GM18868 (cell line): Measurements from ENCODE around the gene MBD5.

Source experiments
- ATAC-seq: cut with Tn5 transposase; IDR thresholded peaks from one replicate; pipeline ENCODE4 v1.9.1; 2021; ENCODE audit warnings: mild to moderate bottlenecking, moderate library complexity; ENCODE audit not compliant: unreplicated experiment

Gene MBD5

GRCh38 chr2:148298196-148298595 lies 277.3 kb downstream of the MBD5 start:
- ATAC-seq: no peak

DNA sequence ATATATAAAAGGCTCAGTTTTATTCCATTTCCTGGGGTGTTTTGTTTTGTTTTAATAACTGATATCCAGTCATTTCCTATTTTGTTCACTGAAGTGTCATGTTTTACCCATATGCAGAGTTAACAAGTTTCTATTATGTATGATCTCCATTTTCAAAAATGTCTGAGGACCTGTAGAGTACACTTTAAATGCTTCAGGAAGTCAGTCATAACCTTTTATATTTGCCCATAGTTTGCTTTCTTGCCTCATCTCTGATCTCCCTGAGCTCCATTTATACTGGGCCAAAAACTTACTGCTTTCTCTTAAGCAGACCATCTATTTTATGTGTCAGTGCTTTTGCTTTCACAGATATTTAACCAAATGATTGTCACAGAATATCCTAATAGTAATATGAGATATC lies 278.7 kb downstream of the MBD5 start:
- no peak for ATAC-seq

DNA sequence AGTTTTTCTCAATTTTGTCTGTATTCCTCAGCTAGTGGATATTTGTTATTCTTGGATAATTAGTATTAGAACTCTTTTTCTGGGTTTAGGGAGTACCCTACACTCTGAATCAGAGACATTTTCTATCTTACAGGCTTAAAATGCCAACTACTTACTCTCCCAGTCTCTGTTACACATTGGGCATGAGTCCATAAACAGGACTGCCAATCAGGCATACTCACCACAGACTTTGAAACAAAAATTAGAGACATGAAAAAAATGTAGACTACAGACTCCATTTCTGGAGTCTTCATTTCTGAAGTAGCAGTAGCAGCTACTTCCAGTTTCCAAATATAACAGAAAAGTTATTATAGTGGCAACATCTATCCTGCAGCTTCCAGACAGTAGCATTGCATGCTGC lies 279.7 kb downstream of the MBD5 start:
- ATAC-seq: no peak

DNA sequence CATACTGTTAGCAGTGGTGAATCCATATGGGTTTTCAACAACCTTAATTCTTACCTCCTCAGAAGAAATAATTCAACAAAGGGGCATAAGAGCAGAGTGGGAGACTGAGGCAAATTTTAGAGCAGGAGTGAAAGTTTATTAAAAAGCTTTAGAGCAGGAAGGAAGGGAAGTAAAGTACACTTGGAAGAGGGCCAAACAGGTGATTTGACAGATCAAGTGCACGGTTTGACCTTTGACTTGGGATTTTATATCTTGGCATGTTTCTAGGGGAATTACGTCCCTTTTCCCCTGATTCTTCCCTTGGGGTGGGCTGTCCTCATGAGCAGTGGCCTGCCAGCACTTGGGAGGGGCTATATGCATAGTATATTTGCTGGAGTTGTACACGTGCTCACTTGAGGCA lies 280.5 kb downstream of the MBD5 start:
- no peak for ATAC-seq

DNA sequence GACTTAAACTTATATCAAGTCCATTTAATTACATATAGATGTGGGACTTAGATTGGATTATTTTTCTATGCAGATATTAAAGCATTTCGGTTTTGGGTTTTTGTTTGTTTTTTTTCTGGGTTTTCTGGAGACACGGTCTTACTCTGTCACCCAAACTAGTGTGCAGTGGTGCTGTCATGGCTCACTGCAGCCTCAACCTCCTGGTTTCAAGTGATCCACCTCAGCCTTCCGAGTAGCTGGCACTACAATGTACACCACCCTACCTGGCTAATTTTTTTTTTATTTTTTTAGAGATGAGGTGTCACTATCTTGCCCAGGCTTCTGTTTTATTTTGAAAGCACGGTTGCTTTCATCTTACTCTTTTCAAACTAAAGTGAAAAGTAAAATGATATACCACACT lies 281.6 kb downstream of the MBD5 start:
- no peak for ATAC-seq

- no peak for ATAC-seq
Observed at GRCh38 chr2:148303161-148303560, 282.3 kb downstream of the MBD5 start.

GRCh38 chr2:148305476-148305875 lies 284.6 kb downstream of the MBD5 start:
- ATAC-seq: no peak

- ATAC-seq: no peak
Observed at GRCh38 chr2:148306027-148306426, 285.1 kb downstream of the MBD5 start.

DNA sequence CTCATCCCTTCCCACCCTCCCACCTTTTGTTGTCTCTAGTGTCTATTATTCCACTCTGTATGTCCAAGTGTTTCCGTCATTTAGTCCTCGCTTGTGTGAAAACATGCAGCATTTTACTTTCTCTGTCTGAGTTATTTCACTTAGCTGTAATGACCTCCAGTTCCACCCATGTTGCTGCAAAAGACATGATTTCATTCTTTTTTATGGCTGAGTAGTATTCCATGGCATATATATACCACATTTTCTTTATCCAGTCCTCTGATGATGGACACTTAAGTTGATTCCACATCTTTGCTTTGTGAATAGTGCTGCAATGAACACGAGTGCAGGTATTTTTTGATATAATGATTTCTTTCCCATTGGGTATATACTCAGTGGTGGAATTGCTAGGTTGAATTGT lies 296.7 kb downstream of the MBD5 start:
- no peak for ATAC-seq

DNA sequence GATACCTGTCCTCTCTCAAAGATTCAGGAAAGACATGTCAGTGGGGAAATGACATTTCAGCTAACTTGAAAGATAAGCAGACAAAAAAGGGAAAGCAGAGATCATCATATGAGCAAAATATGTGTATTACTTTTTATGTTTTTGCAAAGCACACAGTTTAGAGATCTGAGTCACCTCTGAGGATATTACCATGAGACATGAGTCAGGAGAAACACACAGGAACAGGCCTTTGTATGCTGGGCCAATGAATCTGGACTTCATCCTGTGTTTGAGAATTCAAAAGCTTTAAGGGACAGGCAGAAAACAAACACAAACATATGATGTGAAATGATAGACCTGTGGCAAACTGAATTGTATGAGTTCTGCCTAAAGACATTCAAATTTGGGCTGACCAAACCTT lies 317.6 kb downstream of the MBD5 start:
- ATAC-seq: no peak

DNA sequence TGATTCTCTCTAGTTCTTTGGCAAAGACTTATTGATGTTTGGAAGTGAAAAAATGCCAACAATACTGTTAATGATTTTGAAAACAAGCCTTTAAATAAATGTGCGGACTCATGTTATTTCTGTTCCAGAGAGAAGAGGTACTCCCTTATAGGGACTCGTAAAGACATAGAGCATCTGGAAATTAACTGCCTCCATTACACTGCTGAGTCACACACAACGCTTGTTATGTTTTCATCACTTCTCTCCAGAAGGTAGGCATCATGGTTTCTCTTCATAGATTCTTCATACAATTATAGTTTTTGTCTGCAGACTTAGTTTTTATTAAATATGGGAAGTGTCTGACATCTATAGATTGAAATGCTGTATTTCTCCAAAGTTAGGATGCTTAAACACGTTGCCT lies 321.2 kb downstream of the MBD5 start:
- no peak for ATAC-seq

GRCh38 chr2:148350199-148350598 lies 329.3 kb downstream of the MBD5 start:
- no peak for ATAC-seq

GRCh38 chr2:148351437-148352143 lies 330.7 kb downstream of the MBD5 start:
- no peak for ATAC-seq

- no peak for ATAC-seq
Observed at GRCh38 chr2:148358375-148358774, 337.5 kb downstream of the MBD5 start.

DNA sequence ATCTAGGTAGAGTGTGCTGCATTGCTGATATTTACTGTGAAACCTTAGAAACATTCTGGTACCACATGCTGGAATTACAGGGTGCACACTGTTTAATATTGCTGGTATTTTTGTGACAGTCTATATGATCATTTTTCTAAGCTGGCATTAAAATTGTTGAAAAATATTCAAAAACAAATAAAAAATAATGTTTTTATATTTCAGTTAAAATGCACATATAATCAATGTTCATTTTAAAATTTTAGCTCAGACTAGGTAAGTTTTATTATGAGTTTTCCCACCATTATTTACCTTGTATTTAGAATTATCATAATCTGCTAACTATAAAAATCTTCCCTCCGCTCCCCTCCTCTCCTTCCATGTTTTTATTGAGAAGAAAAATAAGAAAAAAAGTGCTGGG lies 339.8 kb downstream of the MBD5 start:
- no peak for ATAC-seq

DNA sequence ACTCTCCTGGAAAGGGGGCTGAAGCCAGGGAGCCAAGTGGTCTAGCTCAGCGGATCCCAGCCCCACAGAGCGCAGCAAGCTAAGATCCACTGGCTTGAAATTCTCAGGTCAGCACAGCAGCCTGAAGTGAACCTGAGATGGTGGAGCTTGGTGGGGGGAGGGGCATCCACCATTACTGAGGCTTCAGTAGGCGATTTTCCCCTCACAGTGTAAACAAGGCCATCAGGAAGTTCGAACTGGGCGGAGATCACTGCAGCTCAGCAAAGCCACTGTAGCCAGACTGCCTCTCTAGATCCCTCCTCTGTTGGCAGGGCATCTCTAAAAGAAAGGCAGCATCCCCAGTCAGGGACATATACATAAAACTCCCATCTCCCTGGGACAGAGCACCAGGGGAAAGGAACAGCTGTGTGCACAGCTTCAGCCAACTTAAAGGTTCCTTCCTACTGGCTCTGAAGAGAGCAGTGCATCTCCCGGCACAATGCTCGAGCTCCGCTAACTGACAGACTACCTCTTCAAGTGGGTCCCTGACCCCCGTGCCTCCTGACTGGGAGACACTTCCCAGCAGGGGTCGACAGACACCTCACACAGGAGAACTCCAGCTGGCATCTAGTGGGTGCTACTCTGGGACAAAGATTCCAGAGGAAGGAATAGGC lies 341.4 kb downstream of the MBD5 start:
- no peak for ATAC-seq

DNA sequence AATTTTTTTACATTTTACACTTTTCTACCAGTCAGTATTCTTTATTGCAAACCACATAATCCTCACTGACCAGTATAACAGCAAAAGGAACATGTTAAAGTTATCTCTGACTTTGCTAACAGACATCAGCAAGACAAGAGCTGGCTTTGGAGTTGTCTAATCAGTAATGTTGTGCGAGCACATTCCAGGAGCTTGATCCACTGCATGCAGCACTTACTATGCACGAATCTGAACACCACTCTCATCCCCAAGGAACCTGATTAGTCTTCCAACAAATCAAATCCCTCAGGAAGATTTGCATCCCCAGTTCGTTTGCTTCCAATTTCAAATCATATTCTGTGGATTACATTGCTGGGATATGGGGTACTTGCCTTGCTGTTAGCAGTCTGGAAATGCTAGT lies 354.3 kb downstream of the MBD5 start:
- ATAC-seq: no peak

GRCh38 chr2:148391324-148391723 lies 370.4 kb downstream of the MBD5 start:
- ATAC-seq: no peak

DNA sequence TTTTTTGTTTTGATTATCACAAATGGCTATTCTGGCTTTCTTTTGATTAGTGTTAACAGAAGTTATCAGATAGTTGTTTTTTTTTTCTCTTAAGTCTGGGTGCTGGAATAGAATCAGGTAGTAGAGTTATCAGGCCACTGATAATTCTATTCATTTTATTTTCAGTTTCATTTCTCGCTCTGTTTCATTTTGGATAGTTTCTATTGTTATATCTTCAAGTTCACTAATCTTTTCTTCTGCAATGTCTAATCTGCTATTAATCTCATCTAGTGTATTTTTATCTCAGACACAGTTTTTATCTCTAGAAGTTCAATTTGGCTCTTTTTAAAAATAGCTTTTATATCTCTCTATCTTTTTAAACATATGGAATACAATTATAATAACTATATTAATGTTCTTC lies 381.9 kb downstream of the MBD5 start:
- ATAC-seq: no peak

GRCh38 chr2:148410899-148411298 lies 390.0 kb downstream of the MBD5 start:
- no peak for ATAC-seq

DNA sequence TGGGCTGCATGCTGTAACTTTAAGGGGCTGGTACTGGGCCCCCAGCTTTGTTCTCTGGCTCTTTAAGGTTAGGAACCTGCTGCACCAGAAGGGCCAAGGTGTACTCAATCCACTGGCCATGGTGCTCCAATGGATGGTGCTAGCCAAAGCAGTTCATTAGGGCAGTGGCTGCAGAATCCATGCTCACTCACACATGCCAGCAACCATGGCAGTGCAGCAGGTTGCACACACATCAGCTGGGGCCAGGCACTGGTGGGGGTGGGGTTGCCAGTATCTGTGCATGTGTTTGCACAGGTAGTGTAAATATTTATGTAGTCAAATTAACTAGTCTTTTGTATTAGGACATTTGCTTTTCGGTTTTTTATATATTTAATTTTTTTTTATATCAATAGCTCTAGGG lies 395.4 kb downstream of the MBD5 start:
- no peak for ATAC-seq

GRCh38 chr2:148430101-148430500 lies 409.2 kb downstream of the MBD5 start:
- ATAC-seq: no peak

- no peak for ATAC-seq
Observed at GRCh38 chr2:148447877-148448276, 427.0 kb downstream of the MBD5 start.
